IPS-18c (cell line): ENCODE measurements around the gene PTPRN2.
"Not testable (repeated sequence)": the region's sequence is repeated elsewhere in the genome, so short reads cannot be mapped to it uniquely, and the experiment has no call there.

ENCODE experiments used
- H3K4me3 ChIP-seq: 2 replicates; pipeline ENCODE4 v1.7.0; 2013; ENCODE audit warnings: low read depth, mild to moderate bottlenecking, low read length, moderate library complexity; ENCODE audit not compliant: insufficient read depth
- H3K9me3 ChIP-seq: one replicate; pipeline ENCODE4 v1.6.1; 2013; ENCODE audit warnings: mild to moderate bottlenecking, low read length, moderate library complexity; ENCODE audit not compliant: control insufficient read depth, insufficient read depth

The PTPRN2 gene

DNA sequence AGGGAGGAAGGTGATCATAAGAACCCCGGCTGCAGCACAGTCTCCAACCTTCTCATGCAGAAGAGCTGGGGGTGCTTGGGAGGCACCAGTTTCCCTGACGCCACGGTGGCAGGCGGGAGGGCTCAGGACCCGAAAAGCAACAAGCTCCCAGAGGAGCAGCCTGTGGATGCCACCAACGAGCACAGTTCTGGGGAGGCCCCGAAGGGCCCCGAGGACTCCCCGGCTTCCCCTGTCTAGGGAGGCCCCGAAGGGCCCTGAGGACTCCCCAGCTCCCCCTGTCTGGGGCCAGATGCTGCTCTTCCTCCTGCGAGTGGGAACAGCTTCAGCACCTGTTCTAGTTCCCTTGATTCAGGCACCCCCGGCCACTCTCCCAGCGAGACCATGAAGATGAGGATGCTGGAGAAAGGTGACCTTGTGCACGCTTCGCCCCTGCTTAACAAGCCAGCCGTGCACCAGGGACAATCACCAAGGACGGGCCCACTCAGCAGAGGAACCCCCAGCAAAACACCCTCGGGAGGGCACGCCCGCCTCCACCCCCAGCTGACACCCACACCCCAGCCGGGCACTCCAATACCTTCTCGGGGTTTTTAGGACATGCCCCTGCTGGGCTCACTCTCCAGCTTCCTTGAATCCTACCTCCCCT lies 112.5 kb downstream of the PTPRN2 start:
- no peak overlapping the region for H3K4me3 ChIP-seq
- H3K9me3 ChIP-seq = no peaks in the 10 kb centered on the region

DNA sequence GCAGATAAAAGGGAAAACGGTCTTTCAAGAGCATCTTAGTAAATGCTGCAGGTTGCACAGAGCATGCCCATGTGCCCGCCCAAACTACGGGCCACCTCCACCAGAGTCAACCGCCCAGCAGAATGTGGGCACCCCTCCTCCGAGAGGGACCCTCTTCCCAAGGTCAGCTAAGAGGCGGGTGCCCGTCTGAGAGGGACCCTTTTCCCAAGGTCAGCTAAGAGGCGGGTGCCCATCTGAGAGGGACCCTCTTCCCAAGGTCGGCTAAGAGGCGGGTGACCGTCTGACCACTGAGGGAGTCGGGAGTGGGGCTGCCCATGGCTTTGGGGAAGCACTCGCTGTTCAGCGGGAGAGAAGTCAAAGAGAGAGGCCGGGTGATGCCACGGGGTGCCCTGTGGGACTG lies 113.1 kb downstream of the PTPRN2 start:
- no peak overlapping the region for H3K4me3 ChIP-seq
- no peaks in the 10 kb centered on the region for H3K9me3 ChIP-seq

DNA sequence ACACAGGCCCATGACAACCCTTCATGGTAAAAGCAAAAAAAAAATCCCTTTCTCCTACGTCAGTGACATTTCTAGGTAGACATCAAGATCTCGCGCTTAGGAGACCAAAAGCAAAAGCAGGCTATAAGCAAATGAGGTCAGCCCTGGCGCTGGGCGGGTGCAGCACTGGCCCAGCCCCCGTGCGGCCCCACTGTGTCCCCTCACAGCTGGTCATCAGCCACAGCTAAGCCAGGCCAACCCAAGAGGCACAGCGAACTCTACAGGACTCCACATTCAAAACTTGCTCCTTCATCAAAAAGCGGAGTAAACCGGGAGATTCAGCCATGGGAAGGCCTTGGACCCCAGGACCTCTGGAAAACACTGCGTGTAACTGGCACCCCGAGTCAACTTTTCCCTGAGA lies 113.7 kb downstream of the PTPRN2 start:
- no peaks in the 10 kb centered on the region for H3K9me3 ChIP-seq
- H3K4me3 ChIP-seq = no peak overlapping the region

DNA sequence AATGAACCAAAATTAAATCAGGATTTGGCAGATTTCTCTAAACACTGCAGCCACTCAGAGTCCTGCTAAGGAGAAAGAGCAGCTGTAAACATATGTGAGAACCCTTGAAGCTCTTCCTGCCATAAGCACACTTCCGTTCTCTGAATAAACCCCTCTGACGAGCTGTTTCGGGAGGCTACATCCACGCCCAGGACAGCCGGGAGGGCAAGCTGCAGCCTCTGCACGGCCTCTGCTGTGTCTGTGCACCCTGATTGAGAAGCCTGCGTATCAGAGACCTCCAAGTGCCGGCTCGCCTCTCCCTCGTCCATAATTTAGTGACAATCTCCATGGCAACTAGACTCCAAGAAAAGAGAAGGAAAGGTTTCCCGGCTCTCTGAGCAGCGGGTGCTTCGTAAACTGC lies 114.4 kb downstream of the PTPRN2 start:
- H3K4me3 ChIP-seq = no peak overlapping the region
- H3K9me3 ChIP-seq = no peaks in the 10 kb centered on the region

DNA sequence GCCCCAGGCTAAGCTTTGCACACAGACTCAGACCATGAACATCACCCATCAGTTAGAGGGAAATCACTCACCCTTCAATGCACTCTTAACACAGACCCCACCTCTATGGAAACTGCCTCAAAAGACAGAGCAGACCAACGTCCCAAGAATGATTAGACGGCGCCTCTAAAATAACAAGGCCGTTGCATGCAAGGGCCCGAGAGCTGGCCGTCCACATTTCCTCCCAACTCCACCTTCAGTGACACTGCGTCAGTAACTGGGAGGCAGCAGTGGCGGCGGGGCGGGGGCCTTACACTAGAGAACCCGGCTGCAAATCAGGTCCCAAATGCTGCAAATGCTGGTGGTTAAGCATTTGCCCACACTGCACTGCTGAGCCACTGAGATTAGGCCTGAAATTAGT lies 115.0 kb downstream of the PTPRN2 start:
- H3K9me3 ChIP-seq = no peaks in the 10 kb centered on the region
- H3K4me3 ChIP-seq = no peak overlapping the region

DNA sequence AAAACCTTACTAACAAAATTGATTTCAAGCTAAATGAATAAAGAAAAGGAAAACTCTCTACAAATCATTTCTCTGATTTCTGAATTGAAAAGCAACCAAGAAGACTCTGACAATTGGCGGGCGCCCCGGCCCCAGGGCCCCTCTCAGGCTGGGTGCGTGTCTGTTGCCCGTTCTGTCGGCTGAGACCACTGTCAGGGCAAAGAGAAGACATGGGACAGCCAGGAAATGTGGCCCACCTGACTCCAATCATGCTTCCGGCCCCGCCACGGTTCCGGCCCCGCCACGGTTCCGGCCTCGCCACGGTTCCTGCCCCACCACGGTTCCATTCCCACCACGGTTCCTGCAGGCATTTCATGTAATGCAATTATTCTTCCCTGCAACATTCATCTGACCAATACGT lies 115.9 kb downstream of the PTPRN2 start:
- Histone ChIP-seq H3K4me3 (no peak overlapping the region), H3K9me3 (no peaks in the 10 kb centered on the region)

DNA sequence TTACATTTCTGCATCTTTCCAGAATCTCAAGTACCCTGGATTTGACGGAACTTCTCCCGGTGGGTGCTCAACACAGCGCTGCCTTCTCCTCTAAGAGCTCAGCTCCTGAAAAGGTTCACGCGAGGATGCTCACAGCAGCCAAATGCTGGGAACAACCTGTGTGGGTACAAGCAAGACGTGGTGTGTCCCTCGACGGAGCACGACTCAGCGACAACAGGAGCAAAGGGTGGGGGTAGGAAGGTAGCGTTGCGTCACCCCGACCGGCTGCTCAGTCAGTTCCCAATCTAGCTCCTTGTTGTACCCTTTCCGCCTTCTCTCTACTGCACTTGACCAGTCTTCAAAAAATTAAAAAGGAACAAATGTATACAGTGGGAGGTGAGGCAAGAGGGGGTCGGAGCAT lies 117.3 kb downstream of the PTPRN2 start:
- Histone ChIP-seq H3K9me3 (no peaks in the 10 kb centered on the region), H3K4me3 (no peak overlapping the region)

DNA sequence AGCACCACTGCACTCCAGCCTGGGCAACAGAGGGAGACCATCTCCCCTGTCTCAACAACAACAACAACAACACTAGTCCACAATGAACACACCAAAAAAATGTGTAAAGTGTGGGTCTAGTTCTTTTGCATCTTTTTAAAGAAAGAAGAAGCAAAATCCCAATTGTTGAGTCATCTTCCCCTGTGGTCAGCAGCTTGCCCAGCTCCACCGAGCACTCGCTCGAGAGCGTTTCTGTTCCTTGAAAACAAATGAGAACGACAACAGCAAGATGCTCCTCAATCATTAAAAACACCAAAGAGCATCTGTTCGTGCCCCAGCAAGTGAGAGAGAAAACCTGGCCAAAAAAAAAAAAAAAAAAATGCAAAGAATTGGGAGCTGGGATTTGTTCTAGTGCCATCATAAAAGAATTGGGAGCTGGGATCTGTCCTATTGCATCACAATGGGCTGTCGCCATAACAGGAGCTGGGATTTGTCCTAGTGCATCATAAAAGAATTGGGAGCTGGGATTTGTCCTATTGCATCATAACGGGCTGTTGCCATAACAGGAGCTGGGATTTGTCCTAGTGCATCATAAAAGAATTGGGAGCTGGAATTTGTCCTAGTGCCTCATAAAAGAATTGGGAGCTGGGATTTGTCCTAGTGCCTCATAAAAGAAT lies 118.1 kb downstream of the PTPRN2 start:
- no peak overlapping the region for H3K4me3 ChIP-seq
- no peaks in the 10 kb centered on the region for H3K9me3 ChIP-seq

DNA sequence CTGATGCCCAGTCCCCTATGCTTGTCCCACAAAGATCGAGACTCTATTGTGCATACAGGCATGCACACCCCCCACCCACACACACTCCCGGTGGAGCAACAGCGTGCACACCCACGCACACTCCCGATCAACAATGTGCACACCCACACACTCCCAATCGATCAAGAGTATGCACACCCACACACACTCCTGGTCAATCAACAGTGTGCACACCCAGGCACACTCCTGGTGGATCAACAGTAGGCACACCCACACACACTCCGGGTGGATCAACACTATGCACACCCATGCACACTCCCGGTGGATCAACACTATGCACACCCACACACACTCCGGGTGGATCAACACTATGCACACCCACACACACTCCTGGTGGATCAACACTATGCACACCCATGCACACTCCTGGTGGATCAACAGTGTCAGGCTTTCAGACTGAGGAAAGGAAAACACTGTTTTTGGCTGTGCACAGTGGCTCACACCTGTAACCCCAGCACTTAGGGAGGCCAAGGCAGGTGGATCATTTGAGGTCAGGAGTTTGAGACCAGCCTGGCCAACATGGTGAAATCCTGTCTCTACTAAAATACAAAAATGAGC lies 118.8 kb downstream of the PTPRN2 start:
- no peaks in the 10 kb centered on the region for H3K9me3 ChIP-seq
- H3K4me3 ChIP-seq = no peak overlapping the region

DNA sequence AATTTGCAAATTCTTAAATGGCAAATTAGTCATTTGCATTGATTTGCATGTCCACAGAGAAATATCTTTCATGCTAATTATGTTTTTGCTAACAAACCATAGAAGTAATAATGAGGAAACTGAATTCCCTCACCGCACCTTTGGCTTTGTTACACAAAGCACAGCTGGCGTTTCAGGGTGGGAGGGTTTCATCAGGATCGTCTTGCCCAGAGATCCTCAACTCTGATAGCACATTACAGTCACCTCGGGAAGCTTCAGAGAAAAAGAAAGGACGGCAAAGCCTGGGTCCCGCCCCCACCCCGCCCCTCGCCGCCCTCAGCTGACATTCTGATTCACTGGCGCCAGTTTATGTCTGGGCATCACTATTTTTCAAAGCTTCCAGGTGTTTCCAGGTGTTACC lies 119.4 kb downstream of the PTPRN2 start:
- H3K9me3 ChIP-seq = no peaks in the 10 kb centered on the region
- no peak overlapping the region for H3K4me3 ChIP-seq

DNA sequence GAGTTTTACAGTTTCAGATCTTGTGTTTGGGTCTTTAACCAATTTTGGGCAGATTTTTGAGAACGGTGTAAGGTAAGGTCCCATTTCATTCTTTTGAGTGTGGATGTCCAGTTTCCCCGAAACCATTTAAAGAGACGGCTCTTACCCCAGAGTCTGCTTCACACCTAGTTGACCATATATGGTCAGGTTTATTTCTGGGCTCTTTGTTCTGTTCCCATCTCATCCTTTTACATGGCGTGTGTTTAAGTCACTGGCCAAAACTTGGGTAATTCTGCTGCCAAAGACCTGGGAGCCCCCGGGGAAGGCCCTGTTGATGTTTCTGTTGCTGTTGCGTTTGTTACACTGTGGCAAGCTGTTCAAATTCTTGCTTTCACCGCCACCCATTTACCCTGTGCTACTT lies 120.1 kb downstream of the PTPRN2 start:
- H3K4me3 ChIP-seq = no peak overlapping the region
- H3K9me3 ChIP-seq = no peaks in the 10 kb centered on the region

DNA sequence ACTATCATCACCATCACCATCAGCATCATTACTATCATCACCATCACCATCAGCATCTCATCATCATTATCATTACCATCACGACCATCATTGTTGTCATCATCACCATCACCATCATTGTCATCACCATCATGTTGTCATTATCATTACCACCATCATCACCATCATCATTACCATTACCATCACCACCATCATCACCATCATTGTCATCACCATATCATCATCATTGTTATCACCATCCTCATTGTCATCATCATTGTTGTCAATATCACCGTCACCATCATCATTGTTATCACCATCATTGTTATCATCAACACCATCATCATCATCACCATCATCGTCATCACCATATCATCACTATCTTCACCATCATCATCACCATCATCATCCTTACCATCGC lies 124.3 kb downstream of the PTPRN2 start:
- Histone ChIP-seq H3K4me3 (no peak overlapping the region), H3K9me3 (no peaks in the 10 kb centered on the region)

DNA sequence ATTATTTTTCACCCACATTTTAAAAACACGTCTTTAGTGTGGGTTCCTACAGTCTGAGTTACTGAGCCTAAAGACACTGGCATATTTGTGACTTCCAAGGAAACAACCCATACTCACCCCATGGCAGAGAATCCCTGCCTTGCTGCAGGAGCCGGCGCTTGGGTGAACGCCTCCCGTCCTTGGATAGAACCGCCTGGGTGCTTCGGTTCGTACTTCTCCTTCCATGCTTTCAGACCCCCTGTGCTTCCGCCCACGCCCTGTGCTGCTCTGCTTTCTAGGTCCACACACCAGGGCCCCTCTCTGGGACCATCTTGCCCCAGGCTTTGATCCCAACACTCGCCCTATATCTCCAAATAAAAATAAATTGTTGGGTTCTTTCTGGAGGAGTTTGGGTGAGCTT lies 125.8 kb downstream of the PTPRN2 start:
- Histone ChIP-seq H3K4me3 (no peak overlapping the region), H3K9me3 (no peaks in the 10 kb centered on the region)

DNA sequence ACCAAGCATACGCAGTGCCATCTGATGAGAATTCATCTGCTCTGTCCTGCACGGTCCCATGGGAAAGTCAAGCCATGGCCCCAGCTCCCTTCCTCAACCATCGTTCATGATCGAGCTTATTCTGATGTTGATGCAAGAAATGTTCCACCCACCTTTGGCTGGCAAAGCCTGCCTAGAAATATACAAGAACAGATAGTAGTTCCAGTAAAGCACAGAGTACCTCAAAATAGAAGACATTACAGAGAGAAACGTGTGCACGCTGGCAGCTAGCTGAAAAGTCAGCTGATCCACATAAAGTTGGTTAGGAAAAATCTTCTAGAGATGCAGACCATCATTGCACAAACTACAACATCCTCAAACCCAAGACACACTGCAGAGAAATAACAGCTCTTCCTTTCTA lies 127.0 kb downstream of the PTPRN2 start:
- H3K4me3 ChIP-seq = no peak overlapping the region
- no peaks in the 10 kb centered on the region for H3K9me3 ChIP-seq

DNA sequence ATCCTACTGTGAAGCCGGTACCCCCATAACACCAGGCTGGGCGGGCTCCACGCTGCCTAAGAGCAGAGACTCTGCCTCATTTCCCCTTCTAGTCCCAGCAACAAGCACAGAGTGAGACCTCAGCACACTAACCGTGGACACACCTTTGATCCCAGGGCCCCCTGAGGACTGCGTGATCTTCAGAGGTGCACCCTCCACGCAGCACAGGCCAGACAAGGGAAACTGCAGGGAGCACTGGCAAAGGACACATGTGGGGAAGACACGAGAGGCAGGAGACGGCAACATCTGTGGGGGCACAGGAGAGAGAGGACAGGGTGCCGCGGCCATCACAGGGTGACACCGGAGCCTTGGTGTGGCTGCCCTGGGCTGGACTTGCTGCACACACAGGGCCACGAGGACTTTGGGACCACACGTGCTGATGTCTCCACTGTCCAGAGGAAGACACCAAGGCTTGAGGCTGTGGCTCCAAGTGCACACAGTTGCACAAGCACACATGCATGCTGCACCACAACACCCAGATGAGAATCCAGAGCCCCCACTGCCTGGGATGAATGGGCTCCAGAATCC lies 128.8 kb downstream of the PTPRN2 start:
- Histone ChIP-seq H3K9me3 (no peaks in the 10 kb centered on the region), H3K4me3 (no peak overlapping the region)

DNA sequence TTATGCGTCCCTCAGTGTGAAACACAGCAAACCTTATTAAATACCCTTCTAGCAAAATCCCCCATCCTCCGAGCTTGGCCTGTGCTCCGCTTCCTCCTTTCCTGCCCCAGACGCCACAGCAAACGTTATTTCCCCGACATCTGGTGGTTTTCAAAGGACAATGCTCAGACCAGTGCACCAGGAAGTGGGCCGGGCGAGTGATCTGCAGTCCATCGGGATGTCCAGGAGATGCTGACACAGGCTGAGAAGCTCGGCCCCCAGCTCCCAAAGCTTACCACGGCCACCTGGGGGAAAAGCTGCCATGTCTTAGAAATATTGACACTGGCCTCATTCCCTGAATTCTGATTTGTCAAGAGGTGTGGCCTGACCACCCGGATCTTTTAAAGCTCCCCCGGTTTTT lies 129.5 kb downstream of the PTPRN2 start:
- H3K4me3 ChIP-seq = no peak overlapping the region
- H3K9me3 ChIP-seq = no peaks in the 10 kb centered on the region

DNA sequence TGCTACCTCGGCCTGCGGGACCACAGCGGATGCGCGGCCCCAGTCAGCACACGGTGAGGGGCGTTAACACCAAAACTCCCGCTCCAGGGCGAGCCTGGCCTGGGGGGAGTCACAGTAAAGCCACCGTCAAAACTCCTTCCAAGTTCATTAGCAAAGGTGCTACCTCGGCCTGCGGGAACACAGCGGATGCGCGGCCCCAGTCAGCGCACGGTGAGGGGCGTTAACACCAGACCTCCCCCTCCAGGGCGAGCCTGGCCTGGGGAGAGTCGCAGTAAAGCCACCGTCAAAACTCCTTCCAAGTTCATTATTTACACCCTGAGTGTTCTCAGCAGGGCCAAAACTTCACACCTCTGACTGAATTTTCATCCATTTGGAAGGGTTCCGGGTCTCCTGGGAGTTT lies 130.0 kb downstream of the PTPRN2 start:
- H3K9me3 ChIP-seq, H3K4me3 ChIP-seq: not testable (repeated sequence)

DNA sequence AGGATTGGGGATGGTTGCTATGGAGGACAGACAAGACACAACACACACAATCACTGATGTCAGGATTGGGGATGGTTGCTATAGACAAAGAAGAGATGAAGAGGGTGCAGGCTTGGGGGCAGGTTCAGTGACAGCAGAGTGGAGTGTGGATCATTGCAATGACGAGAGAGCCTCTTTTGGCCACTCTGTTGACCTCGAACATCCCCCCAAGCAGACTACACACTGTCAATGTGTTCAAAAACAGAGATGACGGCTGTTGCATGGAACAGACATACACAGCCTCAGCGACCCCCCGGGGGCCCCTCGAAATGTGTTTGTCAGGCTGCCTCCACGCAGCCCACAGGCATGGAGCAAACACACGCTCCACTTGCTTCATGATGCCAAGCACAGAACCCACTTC lies 133.0 kb downstream of the PTPRN2 start:
- Histone ChIP-seq H3K4me3 (no peak overlapping the region), H3K9me3 (no peaks in the 10 kb centered on the region)
